CD4-positive, alpha-beta memory T cell (primary cell): Measurements from ENCODE around the gene PATZ1. TPM values are rescaled to one million over a fixed set of nuclear protein-coding genes. Genes with fewer than 3 reads are reported as not detected.
"Not testable (repeated sequence)": the region's sequence is repeated elsewhere in the genome, so short reads cannot be mapped to it uniquely, and the experiment has no call there.

ENCODE experiments used
- CTCF ChIA-PET: fragments of 350-600 bp; sonication (Branson Sonifier 250); formaldehyde crosslinking; loops from one replicate; lab custom pipeline; 2021; ENCODE audit warnings: inconsistent platforms; ENCODE audit not compliant: partially characterized antibody; lab: Charles Lee
- POLR2A ChIA-PET: fragments of 350-600 bp; sonication (Branson Sonifier 250); formaldehyde crosslinking; loops from one replicate; lab custom pipeline; 2021; ENCODE audit not compliant: partially characterized antibody; lab: Charles Lee
- DNase-seq, 5 donors: peaks; one replicate each; pipeline versions ENCODE4 v3.0.0 to v3.0.0-alpha.2; 2020 to 2022; ENCODE audit warnings: mixed read lengths in 1 of 5
- H3K27ac ChIP-seq: one replicate; pipeline ENCODE4 v1.7.0; 2013; ENCODE audit warnings: low read depth, low read length
- H3K27me3 ChIP-seq: 2 replicates; pipeline ENCODE4 v1.7.0; 2013; ENCODE audit warnings: mild to moderate bottlenecking, low read length, moderate library complexity; ENCODE audit not compliant: insufficient read depth
- H3K36me3 ChIP-seq: 2 replicates; pipeline ENCODE4 v1.7.0; 2013; ENCODE audit warnings: mild to moderate bottlenecking, low read length, moderate library complexity; ENCODE audit not compliant: insufficient read depth
- H3K4me1 ChIP-seq: 2 replicates; pipeline ENCODE4 v1.7.0; 2013; ENCODE audit warnings: mild to moderate bottlenecking, low read length, moderate library complexity; ENCODE audit not compliant: insufficient read depth
- H3K4me3 ChIP-seq, 2 donors: one replicate each; pipeline ENCODE4 v1.7.0; 2013; ENCODE audit warnings: low read length in 2 of 2, mild to moderate bottlenecking in 1 of 2
- H3K9me3 ChIP-seq, 2 donors: one replicate each; pipeline ENCODE4 v1.7.0; 2013; ENCODE audit warnings: low read length in 2 of 2, control low read depth in 1 of 2; ENCODE audit not compliant: control insufficient read depth in 1 of 2
- H3K27ac Mint-ChIP-seq, 7 donors: one replicate each; pipeline ENCODE4 v1.8.0; 2020 to 2021; ENCODE audit warnings: mixed read lengths in 7 of 7, mild to moderate bottlenecking in 6 of 7, inconsistent platforms in 3 of 7, moderate library complexity in 3 of 7
- H3K27me3 Mint-ChIP-seq, 2 donors: one replicate each; pipeline ENCODE4 v1.8.0; 2020 to 2021; ENCODE audit warnings: mixed read lengths in 2 of 2
- H3K36me3 Mint-ChIP-seq, 2 donors: one replicate each; pipeline ENCODE4 v1.8.0; 2020 to 2021; ENCODE audit warnings: mixed read lengths in 2 of 2, inconsistent platforms in 1 of 2, mild to moderate bottlenecking in 1 of 2
- H3K4me1 Mint-ChIP-seq, 4 donors: one replicate each; pipeline ENCODE4 v1.8.0; 2020 to 2021; ENCODE audit warnings: mixed read lengths in 4 of 4, mild to moderate bottlenecking in 1 of 4
- H3K4me3 Mint-ChIP-seq, 8 donors: one replicate each; pipeline ENCODE4 v1.8.0; 2020 to 2021; ENCODE audit warnings: mixed read lengths in 8 of 8, mild to moderate bottlenecking in 7 of 8, moderate library complexity in 6 of 8, inconsistent platforms in 3 of 8
- H3K9me3 Mint-ChIP-seq, 8 donors: one replicate each; pipeline ENCODE4 v1.8.0; 2020 to 2021; ENCODE audit warnings: mixed read lengths in 8 of 8, mild to moderate bottlenecking in 5 of 8, inconsistent platforms in 3 of 8, moderate library complexity in 1 of 8
- intact Hi-C: fragments of 100-400 bp; cut with micrococcal nuclease; formaldehyde crosslinking; loops from one replicate; pipeline ENCODE4 v1.15.1; 2023
- polyA plus RNA-seq, 2 donors: library from polyadenylated mRNA; unstranded; fragments of 300-500 nt; fragmentation: Illumina TruSeq; gene quantifications; one replicate each; pipeline ENCODE4 v1.2.3, GENCODE V29; 2021
- total RNA-seq, 2 experiments: library from RNA; stranded (reverse); gene quantifications; one replicate each; pipeline ENCODE4 v1.2.3, GENCODE V29; 2021

Gene PATZ1
- total and polyA plus RNA-seq, 4 experiments from 2014 or later: 6.6 to 43.7 (median 30.3) TPM

DNA sequence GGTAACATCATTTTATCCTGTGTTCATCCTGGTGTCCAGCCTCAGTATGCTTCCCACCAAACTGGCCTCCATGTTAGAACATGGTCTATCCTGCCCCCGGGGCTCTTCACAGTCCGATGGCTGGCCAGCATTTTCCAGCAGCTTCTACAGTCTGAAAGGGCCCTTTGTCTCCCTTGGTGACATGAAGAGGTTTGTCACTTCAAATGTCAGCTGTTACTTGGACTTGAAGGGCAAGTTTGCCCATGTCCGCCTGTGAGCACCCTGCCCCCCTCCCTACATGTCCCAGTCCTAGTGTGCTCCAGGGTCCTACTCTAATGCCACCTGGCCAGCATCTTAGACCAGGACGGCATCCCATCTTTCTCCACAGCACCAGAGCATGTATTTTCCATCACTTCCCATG is 24.7 kb downstream of the PATZ1 start:
- Mint-ChIP-seq H3K27me3 (no peaks in the 10 kb centered on the region), H3K27ac (peak overlapping the region in 2 of 7 donors; percentile 0 to 1), H3K4me3 (no peak overlapping the region), H3K4me1 (peaks cover 0 to 9% (median 7%) of the 10 kb centered on the region in 4 donors), H3K9me3 (no peaks in the 10 kb centered on the region), H3K36me3 (peaks cover 15 to 29% of the 10 kb centered on the region in 2 donors)
- H3K27ac ChIP-seq: no peak overlapping the region
- DNase-seq: no peak
- no peaks in the 10 kb centered on the region for H3K9me3 ChIP-seq
- ChIA-PET CTCF (interaction anchor here (1.6 to 2.9 kb wide), 2 partner anchors 8 to 49 kb away, joined by 5 to 19 read pairs; no protein-coding TSS in a partner anchor), POLR2A (interaction anchor here (1.0 to 2.5 kb wide), 2 partner anchors 29 to 110 kb away, joined by 3 to 12 read pairs; partner anchors contain the start of genes LIMK2 and PIK3IP1)
- peaks cover 5% of the 10 kb centered on the region for H3K36me3 ChIP-seq
- no peaks in the 10 kb centered on the region for H3K27me3 ChIP-seq
- H3K4me1 ChIP-seq: no peaks in the 10 kb centered on the region
- intact Hi-C loops: no loop called here
- no peak overlapping the region for H3K4me3 ChIP-seq

DNA sequence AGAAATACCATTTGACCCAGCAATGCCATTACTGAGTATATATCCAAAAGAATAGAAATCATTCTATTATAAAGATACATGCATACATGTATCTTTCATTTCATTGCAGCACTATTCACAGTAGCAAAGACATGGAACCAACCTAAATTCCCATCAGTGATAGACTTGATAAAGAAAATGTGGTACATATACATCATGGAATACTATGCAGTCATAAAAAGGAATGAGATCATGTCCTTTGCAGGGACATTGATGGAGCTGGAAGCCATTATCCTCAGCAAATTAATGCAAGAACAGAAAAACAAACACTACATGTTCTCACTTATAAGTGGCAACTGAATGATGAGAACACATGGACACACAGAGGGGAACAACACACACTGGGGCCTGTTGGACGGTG is 31.9 kb downstream of the PATZ1 start:
- intact Hi-C loops: loop anchor here (5.0 kb wide), 1 partner anchor 227 kb away; no protein-coding TSS in a partner anchor
- Mint-ChIP-seq H3K27ac (peak overlapping the region in 1 of 7 donors; percentile 60), H3K36me3 (peaks cover 23 to 27% of the 10 kb centered on the region in 2 donors), H3K4me1 (peaks cover 4 to 15% (median 12%) of the 10 kb centered on the region in 4 donors)
- ChIA-PET POLR2A (interaction anchor here (0.9 to 10.9 kb wide), 8 partner anchors 10 to 344 kb away, joined by 3 to 306 read pairs (median 6); partner anchors contain the start of gene PIK3IP1), CTCF (interaction anchor here (0.9 to 8.2 kb wide), 17 partner anchors 9 to 641 kb away, joined by 3 to 114 read pairs (median 8); partner anchors contain the start of genes LIMK2, PIK3IP1 and SELENOM)
- H3K9me3 ChIP-seq, H3K9me3 Mint-ChIP-seq, H3K4me3 Mint-ChIP-seq, H3K27ac ChIP-seq, H3K27me3 Mint-ChIP-seq, H3K36me3 ChIP-seq, DNase-seq, H3K27me3 ChIP-seq, H3K4me3 ChIP-seq: not testable (repeated sequence)
- peaks cover 19% of the 10 kb centered on the region for H3K4me1 ChIP-seq

DNA sequence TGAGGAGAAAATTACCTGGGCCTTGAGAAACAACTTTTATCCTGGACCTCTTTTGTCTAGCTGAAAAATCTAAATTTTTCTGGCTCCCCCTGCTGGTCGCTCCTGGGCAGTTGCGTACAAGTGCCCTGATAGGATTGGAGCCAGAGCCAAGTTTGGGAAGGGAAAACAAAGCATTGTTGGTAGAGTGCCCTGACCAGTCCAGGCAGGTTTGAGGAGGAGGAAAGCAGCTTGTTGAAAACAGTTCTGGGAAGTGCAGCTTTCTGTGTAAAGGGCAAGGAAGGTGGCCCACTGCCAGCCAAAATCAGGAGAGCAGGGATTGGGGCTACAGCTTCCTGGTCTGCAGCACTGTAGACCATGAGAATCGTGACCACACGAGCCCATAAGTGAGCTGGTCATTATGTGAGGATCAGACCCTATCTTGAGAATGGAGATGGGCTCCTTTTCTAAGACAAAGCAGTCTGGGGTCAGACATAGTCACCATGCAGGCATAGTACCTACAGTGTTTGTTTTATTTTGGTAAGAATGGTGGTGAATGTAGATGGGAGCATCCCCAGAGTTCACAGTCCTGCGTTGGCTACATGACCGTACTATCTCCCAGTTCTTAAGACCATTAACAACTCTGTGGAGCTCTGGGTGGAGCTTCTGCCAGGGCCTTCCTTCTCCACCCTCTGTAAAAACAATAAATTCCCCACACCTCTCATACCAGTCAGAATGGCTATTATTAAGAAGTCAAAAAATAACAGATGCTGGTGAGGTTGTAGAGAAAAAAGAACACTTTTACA is 32.6 kb downstream of the PATZ1 start:
- POLR2A ChIA-PET: interaction anchor here (0.8 to 10.9 kb wide), 15 partner anchors 10 to 344 kb away, joined by 3 to 306 read pairs (median 5); partner anchors contain the start of genes LIMK2, PATZ1 and PIK3IP1
- peaks cover 25% of the 10 kb centered on the region for H3K4me1 ChIP-seq

DNA sequence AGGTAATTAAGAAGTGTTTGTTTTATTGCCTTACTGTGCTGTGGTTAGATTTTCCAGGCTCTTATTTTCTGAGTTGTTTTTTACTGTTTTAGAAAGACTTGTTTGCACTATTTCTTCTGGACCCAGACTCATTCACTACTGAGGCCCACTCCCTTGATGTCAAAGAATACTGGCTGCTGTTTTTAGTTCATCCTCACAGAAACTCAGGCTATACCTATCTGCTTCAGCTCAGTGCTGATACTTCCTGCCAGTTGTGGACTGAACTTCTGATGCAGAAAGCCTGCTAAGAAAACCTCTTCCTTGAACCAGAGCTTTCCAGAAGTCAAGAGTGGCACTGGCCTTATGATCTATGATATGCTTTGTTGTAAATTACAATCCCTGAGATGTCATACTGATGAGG is 38.0 kb downstream of the PATZ1 start:
- H3K27me3 Mint-ChIP-seq: no peaks in the 10 kb centered on the region
- ChIA-PET POLR2A (interaction anchor here (0.9 to 10.9 kb wide), 7 partner anchors 15 to 47 kb away, joined by 3 to 306 read pairs (median 7); partner anchors contain the start of gene PIK3IP1), CTCF (interaction anchor here (0.6 to 8.2 kb wide), 3 partner anchors 17 to 85 kb away, joined by 3 to 101 read pairs (median 3); partner anchors contain the start of gene PIK3IP1)
- H3K36me3 Mint-ChIP-seq: peaks cover 3 to 15% of the 10 kb centered on the region in 2 donors
- Histone ChIP-seq H3K27ac (no peak overlapping the region), H3K4me1 (peaks cover 44% of the 10 kb centered on the region), H3K36me3 (no peaks in the 10 kb centered on the region), H3K4me3 (no peak overlapping the region), H3K27me3 (no peaks in the 10 kb centered on the region), H3K9me3 (no peaks in the 10 kb centered on the region)
- intact Hi-C loops: no loop called here
- no peak for DNase-seq
- peak overlapping the region; percentile 5 to 83 (median 65) for H3K27ac Mint-ChIP-seq
- H3K9me3 Mint-ChIP-seq: no peaks in the 10 kb centered on the region
- peaks cover 20 to 48% (median 35%) of the 10 kb centered on the region in 4 donors for H3K4me1 Mint-ChIP-seq
- peak overlapping the region in 6 of 8 donors; percentile 46 to 77 (median 57) for H3K4me3 Mint-ChIP-seq

More for the DNA sequence above, 32.6 kb downstream of the PATZ1 start:
- H3K4me3 Mint-ChIP-seq: peak overlapping the region in 1 of 8 donors; percentile 10
- H3K36me3 Mint-ChIP-seq: peaks cover 25 to 27% of the 10 kb centered on the region in 2 donors
- H3K27me3 Mint-ChIP-seq: no peaks in the 10 kb centered on the region
- H3K36me3 ChIP-seq: no peaks in the 10 kb centered on the region
- intact Hi-C loops: loop anchor here (1.0 to 5.0 kb wide), 4 partner anchors 21 to 226 kb away; partner anchors contain the start of genes LIMK2 and PIK3IP1
- DNase-seq: peak; percentile 58 to 68 (median 60)
- CTCF ChIA-PET: interaction anchor here (0.7 to 8.2 kb wide), 30 partner anchors 9 to 642 kb away, joined by 3 to 114 read pairs (median 5); partner anchors contain the start of genes LIMK2, PATZ1, PIK3IP1 and SELENOM
- H3K9me3 ChIP-seq: no peaks in the 10 kb centered on the region
- H3K27me3 ChIP-seq: no peaks in the 10 kb centered on the region
- H3K27ac Mint-ChIP-seq: peak overlapping the region in 5 of 7 donors; percentile 37 to 91 (median 78)
- no peak overlapping the region for H3K27ac ChIP-seq
- H3K9me3 Mint-ChIP-seq: peaks cover 0 to 4% (median 0%) of the 10 kb centered on the region in 8 donors
- no peak overlapping the region for H3K4me3 ChIP-seq
- H3K4me1 Mint-ChIP-seq: peaks cover 6 to 20% (median 14%) of the 10 kb centered on the region in 4 donors

DNA sequence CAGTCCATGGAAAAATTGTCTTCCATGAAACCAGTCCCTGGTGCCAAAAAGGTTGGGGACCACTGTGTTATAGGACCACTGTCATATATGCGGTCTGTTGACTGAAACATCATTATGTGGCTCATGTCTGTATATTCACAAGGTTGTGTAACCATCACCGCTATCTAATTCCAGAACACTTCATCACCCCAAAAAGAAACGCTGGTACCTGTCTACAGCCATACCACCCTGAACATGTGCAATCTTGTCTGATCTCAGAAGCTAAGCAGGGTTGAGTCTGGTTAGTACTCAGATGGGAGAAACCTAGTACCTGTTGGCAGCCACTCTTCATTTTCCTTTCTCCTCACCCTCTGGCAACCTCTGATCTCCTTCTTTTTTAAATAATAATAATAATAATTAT is 41.0 kb downstream of the PATZ1 start:
- Mint-ChIP-seq H3K27me3 (no peaks in the 10 kb centered on the region), H3K27ac (no peak overlapping the region), H3K4me3 (no peak overlapping the region), H3K4me1 (peaks cover 33 to 63% (median 51%) of the 10 kb centered on the region in 4 donors), H3K36me3 (peaks cover 3 to 9% of the 10 kb centered on the region in 2 donors), H3K9me3 (no peaks in the 10 kb centered on the region)
- Histone ChIP-seq H3K4me1 (peaks cover 41% of the 10 kb centered on the region), H3K27ac (no peak overlapping the region), H3K27me3 (no peaks in the 10 kb centered on the region), H3K9me3 (no peaks in the 10 kb centered on the region), H3K36me3 (no peaks in the 10 kb centered on the region), H3K4me3 (no peak overlapping the region)
- ChIA-PET CTCF (no interaction called here), POLR2A (interaction anchor here (6.2 kb wide), 1 partner anchor 15 kb away, joined by 104 read pairs; the partner anchor contains the start of gene PIK3IP1)
- DNase-seq: no peak
- intact Hi-C loops: no loop called here

DNA sequence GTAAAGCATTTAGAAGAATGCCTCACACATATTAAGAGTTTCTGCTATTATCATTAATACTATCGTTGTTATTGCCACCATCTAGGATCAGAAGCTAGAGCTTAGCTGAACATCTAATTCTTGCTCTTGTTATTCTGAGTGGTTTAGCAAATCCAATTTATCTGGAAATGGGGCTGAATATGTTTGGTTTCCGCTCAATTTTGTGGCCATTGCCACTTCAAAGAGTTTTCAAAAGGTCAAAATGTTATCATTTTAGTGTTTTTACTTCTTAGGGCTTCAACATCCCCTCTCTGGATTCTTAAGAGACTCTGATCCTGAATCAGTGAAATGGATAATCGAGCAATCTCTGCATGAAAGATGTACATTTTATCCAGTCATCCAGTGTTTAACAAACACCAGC is 43.6 kb downstream of the PATZ1 start:
- H3K9me3 Mint-ChIP-seq: no peaks in the 10 kb centered on the region
- DNase-seq: no peak
- peaks cover 0 to 8% of the 10 kb centered on the region in 2 donors for H3K36me3 Mint-ChIP-seq
- peak overlapping the region in 2 of 8 donors; percentile 13 to 26 for H3K4me3 Mint-ChIP-seq
- Histone ChIP-seq H3K4me3 (no peak overlapping the region), H3K27me3 (no peaks in the 10 kb centered on the region), H3K9me3 (no peaks in the 10 kb centered on the region), H3K4me1 (peaks cover 25% of the 10 kb centered on the region), H3K27ac (no peak overlapping the region), H3K36me3 (no peaks in the 10 kb centered on the region)
- H3K27ac Mint-ChIP-seq: no peak overlapping the region
- no peaks in the 10 kb centered on the region for H3K27me3 Mint-ChIP-seq
- ChIA-PET POLR2A (interaction anchor here (1.2 to 17.3 kb wide), 4 partner anchors 8 to 25 kb away, joined by 3 to 1203 read pairs (median 54); partner anchors contain the start of gene PIK3IP1), CTCF (interaction anchor here (1.5 to 2.3 kb wide), 3 partner anchors 9 to 29 kb away, joined by 6 to 14 read pairs (median 7); no protein-coding TSS in a partner anchor)
- intact Hi-C loops: no loop called here
- peaks cover 29 to 52% (median 43%) of the 10 kb centered on the region in 4 donors for H3K4me1 Mint-ChIP-seq
